GM12878 (cell line): ENCODE measurements around the gene PLA2G1B. TPM values are rescaled to one million over a fixed set of nuclear protein-coding genes. Genes with fewer than 3 reads are reported as not detected.

Source experiments
- ATAC-seq: fragments of 200-7000 bp; cut with Tn5 transposase; 3 replicates; pipeline ENCODE4 v1.9.1; 2020; ENCODE audit warnings: mild to moderate bottlenecking, moderate library complexity
- BruUV-seq: library from RNA; stranded (reverse); fragments of 400-500 nt; replicated peaks from 2 replicates; lab custom pipeline; 2021; lab: Mats Ljungman, UMichigan
- CTCF ChIA-PET: fragments of 300-600 bp; sonication (Branson Sonifier 250); formaldehyde crosslinking; extraction: SDS; loops from one replicate; lab custom pipeline; 2021; ENCODE audit warnings: inconsistent platforms; lab: Yijun Ruan, JAX
- POLR2A ChIA-PET: fragments of 350-600 bp; formaldehyde crosslinking; extraction: SDS; loops from one replicate; lab custom pipeline; 2021; ENCODE audit warnings: inconsistent platforms; lab: Charles Lee
- RAD21 ChIA-PET: fragments of 300-600 bp; sonication (Branson Sonifier 250); formaldehyde crosslinking; loops from one replicate; lab custom pipeline; 2023; ENCODE audit warnings: antibody characterized with exemption; ENCODE audit not compliant: unreplicated experiment; lab: Charles Lee
- SMC1A ChIA-PET: fragments of 300-600 bp; sonication (Branson Sonifier 250); formaldehyde crosslinking; loops from one replicate; lab custom pipeline; 2023; ENCODE audit not compliant: unreplicated experiment, uncharacterized antibody; lab: Charles Lee
- DNase-seq: peaks from one replicate; pipeline ENCODE4 v3.0.0-alpha.2; 2011; ENCODE audit warnings: low read depth, low spot score
- FAIRE-seq: peaks from 3 replicates; lab custom pipeline; 2011; peaks lifted over from hg19 to GRCh38; lab: Jason Lieb, UNC
- H2AFZ ChIP-seq: 2 replicates; pipeline ENCODE4 v1.6.0; 2011; ENCODE audit warnings: low read depth, low read length, control low read depth; ENCODE audit not compliant: control insufficient read depth
- H3K27ac ChIP-seq: 2 replicates; pipeline ENCODE4 v1.5.1; 2011; ENCODE audit warnings: control low read depth; ENCODE audit not compliant: control insufficient read depth, insufficient read depth
- H3K27me3 ChIP-seq, 2 experiments: replicated peaks in 1 of 2; 2 replicates each; pipeline versions ENCODE4 v1.6.0 to v1.6.1; 2011; ENCODE audit warnings: low read length in 1 of 2; ENCODE audit not compliant: control insufficient read depth in 2 of 2, insufficient read depth in 2 of 2
- H3K36me3 ChIP-seq, 2 experiments: 2 replicates each; pipeline ENCODE4 v1.5.1; 2011; ENCODE audit warnings: low read length in 1 of 2; ENCODE audit not compliant: control insufficient read depth in 2 of 2, insufficient read depth in 2 of 2
- H3K4me1 ChIP-seq: 2 replicates; pipeline ENCODE4 v1.6.1; 2011; ENCODE audit warnings: mild to moderate bottlenecking, low read length, moderate library complexity, mixed read lengths; ENCODE audit not compliant: control insufficient read depth, insufficient read depth
- H3K4me2 ChIP-seq: 2 replicates; pipeline ENCODE4 v1.6.0; 2011; ENCODE audit warnings: control low read depth; ENCODE audit not compliant: control insufficient read depth, insufficient read depth
- H3K4me3 ChIP-seq: fragments of 200-600 bp; sonication (generic); 2 replicates; pipeline ENCODE4 v1.5.1; 2016
- H3K79me2 ChIP-seq: 2 replicates; pipeline ENCODE4 v1.6.0; 2011; ENCODE audit warnings: low read length; ENCODE audit not compliant: control insufficient read depth, insufficient read depth
- H3K9ac ChIP-seq: 2 replicates; pipeline ENCODE4 v1.8.0; 2011; ENCODE audit warnings: low read length, control low read depth, mixed read lengths; ENCODE audit not compliant: control insufficient read depth, insufficient read depth
- H3K9me3 ChIP-seq: replicated peaks from 3 replicates; pipeline ENCODE4 v1.5.1; 2011; ENCODE audit warnings: mild to moderate bottlenecking, low read length; ENCODE audit not compliant: control insufficient read depth, insufficient read depth
- H4K20me1 ChIP-seq: 2 replicates; pipeline ENCODE4 v1.6.0; 2011; ENCODE audit not compliant: control insufficient read depth, insufficient read depth
- ASH2L ChIP-seq: fragments of 300-600, 200-600 bp; sonication (generic); IDR thresholded peaks from 2 replicates; pipeline ENCODE4 v1.6.1; 2017; ENCODE audit warnings: low read depth, mild to moderate bottlenecking, borderline replicate concordance
- BCL11A ChIP-seq: IDR thresholded peaks from 2 replicates; pipeline ENCODE4 v1.6.1; 2011; ENCODE audit warnings: low read depth, low read length
- BHLHE40 ChIP-seq, 2 experiments: fragments of 450-650 bp in 1 of 2; IDR thresholded peaks; 2 replicates each; pipeline ENCODE4 v1.6.1; 2011 to 2017; ENCODE audit warnings: low read depth in 2 of 2, borderline replicate concordance in 1 of 2, improper control_type of control experiment in 1 of 2, low read length in 1 of 2, mild to moderate bottlenecking in 1 of 2
- CTCF ChIP-seq, 3 experiments: IDR thresholded peaks in 2 of 3; conservative IDR thresholded peaks in 1 of 3; 2 replicates each; pipeline ENCODE4 v1.5.1; 2011; ENCODE audit warnings: low read depth in 3 of 3, low read length in 3 of 3, mild to moderate bottlenecking in 3 of 3, control low read depth in 2 of 3, moderate library complexity in 2 of 3, inconsistent platforms in 1 of 3, mixed read lengths in 1 of 3; ENCODE audit not compliant: control insufficient read depth in 2 of 3, insufficient read depth in 1 of 3; ENCODE audit errors: extremely low read depth in 1 of 3
- EZH2 ChIP-seq: IDR thresholded peaks from 2 replicates; pipeline ENCODE4 v1.6.1; 2012; ENCODE audit warnings: low read depth, mild to moderate bottlenecking, control low read depth, inconsistent platforms, low read length, borderline replicate concordance; ENCODE audit not compliant: control insufficient read depth
- HDAC2 ChIP-seq: fragments of 200-600 bp; sonication (generic); IDR thresholded peaks from 2 replicates; pipeline ENCODE4 v1.6.1; 2017
- IKZF1 ChIP-seq: fragments of 450-650 bp; conservative IDR thresholded peaks from 2 replicates; pipeline ENCODE4 v1.6.1; 2017; ENCODE audit warnings: antibody characterized with exemption, mild to moderate bottlenecking
- JUND ChIP-seq: IDR thresholded peaks from 2 replicates; pipeline ENCODE4 v1.6.1; 2012; ENCODE audit warnings: low read depth, mild to moderate bottlenecking, low read length, improper control_type of control experiment, moderate library complexity
- KAT2A ChIP-seq: conservative IDR thresholded peaks from 2 replicates; pipeline ENCODE4 v1.6.1; 2011; ENCODE audit warnings: low read depth, low read length; ENCODE audit not compliant: control insufficient read depth
- MEF2B ChIP-seq: fragments of 450-650 bp; IDR thresholded peaks from 2 replicates; pipeline ENCODE4 v1.6.1; 2018; ENCODE audit warnings: mild to moderate bottlenecking, moderate library complexity; ENCODE audit not compliant: partially characterized antibody, poor library complexity, severe bottlenecking
- MTA3 ChIP-seq: IDR thresholded peaks from 2 replicates; pipeline ENCODE4 v1.6.1; 2012; ENCODE audit warnings: low read length, inconsistent platforms, borderline replicate concordance
- NRF1 ChIP-seq: conservative IDR thresholded peaks from 2 replicates; pipeline ENCODE4 v1.6.1; 2011; ENCODE audit warnings: mild to moderate bottlenecking, low read depth, low read length, improper control_type of control experiment
- PAX8 ChIP-seq: fragments of 450-650 bp; IDR thresholded peaks from 2 replicates; pipeline ENCODE4 v1.6.1; 2017; ENCODE audit warnings: mild to moderate bottlenecking, moderate library complexity
- POLR2A ChIP-seq: IDR thresholded peaks from 2 replicates; pipeline ENCODE4 v1.6.1; 2011; ENCODE audit warnings: low read depth, mild to moderate bottlenecking, low read length
- POLR2AphosphoS5 ChIP-seq: IDR thresholded peaks from 2 replicates; pipeline ENCODE4 v1.6.1; 2011; ENCODE audit warnings: mild to moderate bottlenecking, low read length, inconsistent platforms
- SP1 ChIP-seq: IDR thresholded peaks from one replicate; pipeline ENCODE4 v1.6.1; 2011; ENCODE audit warnings: low read depth, low read length
- TAF1 ChIP-seq: IDR thresholded peaks from 2 replicates; pipeline ENCODE4 v1.6.1; 2011; ENCODE audit warnings: mild to moderate bottlenecking, low read depth, low read length, borderline replicate concordance
- USF1 ChIP-seq: IDR thresholded peaks from 2 replicates; pipeline ENCODE4 v1.6.1; 2011; ENCODE audit warnings: borderline replicate concordance, low read depth, mild to moderate bottlenecking, moderate library complexity, mixed read lengths, low read length; ENCODE audit not compliant: insufficient read depth; ENCODE audit errors: extremely low read length
- ZBED1 ChIP-seq: IDR thresholded peaks from 2 replicates; pipeline ENCODE4 v1.6.1; 2016; ENCODE audit warnings: borderline replicate concordance
- ZNF207 ChIP-seq: fragments of 450-650 bp; IDR thresholded peaks from 2 replicates; pipeline ENCODE4 v1.6.1; 2014; ENCODE audit warnings: antibody characterized with exemption, mild to moderate bottlenecking, borderline replicate concordance
- ZSCAN29 ChIP-seq: fragments of 450-650 bp; IDR thresholded peaks from 2 replicates; pipeline ENCODE4 v1.6.1; 2017; ENCODE audit warnings: mild to moderate bottlenecking, moderate library complexity
- ZZZ3 ChIP-seq: IDR thresholded peaks from 2 replicates; pipeline ENCODE4 v1.6.1; 2011; ENCODE audit warnings: low read depth; ENCODE audit not compliant: control insufficient read depth, insufficient read length
- WGBS: methylation state at CpG from one replicate; pipeline ENCODE4 v1.1.6; 2016; ENCODE audit warnings: low lambda C conversion rate; ENCODE audit not compliant: insufficient replicate concordance, insufficient coverage; ENCODE audit errors: missing lambda C conversion rate; 5-methylcytosine and 5-hydroxymethylcytosine counted together
- in situ Hi-C: fragments of 300-500 bp; cut with MboI; formaldehyde crosslinking; loops from 9 replicates; pipeline ENCODE4 v1.14.3; 2018; ENCODE audit warnings: mixed read lengths
- intact Hi-C: fragments of 100-400 bp; cut with micrococcal nuclease; formaldehyde crosslinking; loops from one replicate; pipeline ENCODE4 v1.14.2; 2022; ENCODE audit not compliant: unreplicated experiment
- polyA plus RNA-seq, 11 experiments: library from polyadenylated mRNA; depleted of rRNA in 4 of 11; unstranded in 6 of 11; stranded (reverse) in 5 of 11; fragments of >200 nt; fragmentation: Nextera tagmentation in 4 of 11; fragmentation: Illumina TruSeq in 1 of 11; extraction: Ambion mirVana in 4 of 11; extraction: Trizol in 1 of 11; gene quantifications; 1 replicate in 1 of 11; 2 replicates in 10 of 11; pipeline versions ENCODE4 v1.2.1 to v1.2.3, GENCODE V29; 2011 to 2016; ENCODE audit warnings: inconsistent platforms in 2 of 11, missing spikeins in 2 of 11, low read depth in 1 of 11
- total RNA-seq, 4 experiments: library from RNA; depleted of rRNA in 3 of 4; stranded (reverse); fragments of >200 nt in 3 of 4; fragmentation: Illumina TruSeq in 1 of 4; extraction: Trizol in 1 of 4; gene quantifications; 2 replicates each; pipeline versions ENCODE4 v1.2.1 to v1.2.3, GENCODE V29; 2013 to 2021

PLA2G1B gene
- total and polyA plus RNA-seq, 10 of the 15 experiments (the other 5 are each of a cell fraction or from before 2014, with no cell fraction given), result not detected

- peak; percentile 100 for FAIRE-seq
- POLR2A ChIA-PET, result interaction anchor here (0.6 to 1.2 kb wide), 5 partner anchors 14 to 531 kb away, joined by 3 to 4 read pairs (median 3); partner anchors contain the start of gene SIRT4
- H3K9me3 ChIP-seq, result no peaks in the 10 kb centered on the region
- TF ChIP-seq MTA3 (no peak), BHLHE40 (IDR thresholded peaks at IDR 0.05; ENCODE audit: borderline replicate concordance in 1 of 2, low read depth in 2 of 2, low read length in 1 of 2) (peak; percentile 37 to 92; a peak in 2 of 4 replicates), POLR2AphosphoS5 (peak; percentile 89), JUND (no peak), NRF1 (peak; percentile 56), ASH2L (no peak), POLR2A (peak; percentile 95), PAX8 (no peak), ZBED1 (no peak), EZH2 (no peak), USF1 (peak; percentile 96), CTCF (IDR thresholded peaks at IDR 0.05 in 2 of 3, conservative IDR thresholded peaks at IDR 0.05 in 1 of 3; ENCODE audit: control insufficient read depth in 2 of 3, extremely low read depth in 1 of 3, insufficient read depth in 1 of 3, low read depth in 3 of 3, low read length in 3 of 3) (peak; percentile 52 to 53 (median 53)), BCL11A (no peak), ZNF207 (0 out of 2 replicates have a peak, but pooled peaks have one; percentile 67), TAF1 (peak; percentile 95), IKZF1 (peak; percentile 92), ZZZ3 (no peak), ZSCAN29 (no peak), MEF2B (no peak), KAT2A (no peak), HDAC2 (no peak), SP1 (peak; percentile 77)
Measured at GRCh38 chr12:120317224-120318105, 10.1 kb downstream of the PLA2G1B start.

More at GRCh38 chr12:120317224-120318105, 10.1 kb downstream of the PLA2G1B start:
- WGBS, result 4% methylated on average over 42 of the region's 42 CpGs
- RAD21 ChIA-PET, result interaction anchor here (1.0 to 1.9 kb wide), 4 partner anchors 15 to 200 kb away, joined by 3 to 11 read pairs (median 4); partner anchors contain the start of gene SIRT4
- peak overlapping the region; percentile 80 for H3K27ac ChIP-seq
- no peaks in the 10 kb centered on the region for H3K27me3 ChIP-seq
- H4K20me1 ChIP-seq, result no peaks in the 10 kb centered on the region
- peak overlapping the region; percentile 95 for H3K4me2 ChIP-seq
- CTCF ChIA-PET, result interaction anchor here (0.8 to 7.7 kb wide), 8 partner anchors 9 to 266 kb away, joined by 3 to 80 read pairs (median 4); partner anchors contain the start of genes PLA2G1B and SIRT4
- ATAC-seq (peak; percentile 100), DNase-seq (peak; percentile 97)
- H3K4me3 ChIP-seq, result peak overlapping the region; percentile 73
- peak overlapping the region; percentile 83 for H3K9ac ChIP-seq
- in situ Hi-C loops (no loop called here), intact Hi-C loops (no loop called here)
- H2AFZ ChIP-seq, result peak overlapping the region; percentile 96
- H3K4me1 ChIP-seq, result no peaks in the 10 kb centered on the region
- no peaks in the 10 kb centered on the region for H3K79me2 ChIP-seq
- no peaks in the 10 kb centered on the region for H3K36me3 ChIP-seq
- SMC1A ChIA-PET, result interaction anchor here (0.6 to 1.6 kb wide), 4 partner anchors 15 to 1033 kb away, joined by 3 to 5 read pairs (median 4); partner anchors contain the start of genes RNU4-1 and SIRT4
- no TSS peak for BruUV-seq
